HCT116 (cell line): ENCODE results near the gene EIF2A. TPM values are rescaled to one million over a fixed set of nuclear protein-coding genes. Genes with fewer than 3 reads are reported as not detected.

ENCODE experiments used
- ATAC-seq: fragments of 200-7000 bp; cut with Tn5 transposase; 2 replicates; pipeline ENCODE4 v1.9.1; 2020; ENCODE audit warnings: mild to moderate bottlenecking, moderate library complexity
- BruUV-seq: library from RNA; stranded (reverse); fragments of 400-500 nt; replicated peaks from 2 replicates; lab custom pipeline; 2021; lab: Mats Ljungman, UMichigan
- CTCF ChIA-PET: fragments of 300-600 bp; sonication (Branson Sonifier 250); formaldehyde crosslinking; loops from one replicate; lab custom pipeline; 2021; ENCODE audit warnings: antibody characterized with exemption; lab: Charles Lee
- POLR2A ChIA-PET: fragments of 300-600, 350-600 bp; sonication (Branson Sonifier 250); formaldehyde crosslinking; loops from one replicate; lab custom pipeline; 2021; ENCODE audit warnings: antibody characterized with exemption; lab: Charles Lee
- RAD21 ChIA-PET, 2 experiments: fragments of 300-600 bp; sonication (Branson Sonifier 250); formaldehyde crosslinking; loops; one replicate each; lab custom pipeline; 2023; ENCODE audit warnings: low total read pairs in 2 of 2; ENCODE audit not compliant: uncharacterized antibody in 2 of 2, unreplicated experiment in 2 of 2, low non-redundant PET in 1 of 2; lab: Charles Lee
- DNase-seq: peaks from one replicate; pipeline ENCODE4 v3.0.0-alpha.2; 2010; ENCODE audit warnings: low read depth, low spot score
- H2AFZ ChIP-seq: fragments of 200-600 bp; shearing (Covaris generic), sonication (generic); 2 replicates; pipeline ENCODE4 v1.6.1; 2017; ENCODE audit warnings: low read depth, mixed run types, mixed read lengths, antibody characterized with exemption, low read length; ENCODE audit not compliant: poor library complexity, severe bottlenecking
- H3K27ac ChIP-seq: 2 replicates; pipeline ENCODE4 v1.5.1; 2012; ENCODE audit warnings: low read depth, low read length
- H3K27me3 ChIP-seq: fragments of 200-600 bp; sonication (generic); 2 replicates; pipeline ENCODE4 v1.6.1; 2016; ENCODE audit warnings: mixed run types, low read length, mixed read lengths; ENCODE audit not compliant: insufficient read depth
- H3K36me3 ChIP-seq, 2 experiments: fragments of 200-500 bp in 1 of 2; fragments of 200-600 bp in 1 of 2; sonication (Bioruptor generic) in 1 of 2; sonication (generic) in 1 of 2; 2 replicates each; pipeline versions ENCODE4 v1.5.1 to v1.6.1; 2014 to 2016; ENCODE audit warnings: low read length in 2 of 2, inconsistent platforms in 1 of 2, mixed read lengths in 1 of 2, mixed run types in 1 of 2; ENCODE audit not compliant: insufficient read depth in 2 of 2, control insufficient read depth in 1 of 2
- H3K4me1 ChIP-seq, 2 experiments: fragments of 200-600 bp in 1 of 2; sonication (generic) in 1 of 2; 2 replicates each; pipeline versions ENCODE4 v1.5.1 to v1.6.1; 2012 to 2017; ENCODE audit warnings: low read length in 2 of 2, inconsistent platforms in 1 of 2, mild to moderate bottlenecking in 1 of 2, mixed read lengths in 1 of 2, mixed run types in 1 of 2, moderate library complexity in 1 of 2; ENCODE audit not compliant: insufficient read depth in 2 of 2, control insufficient read depth in 1 of 2
- H3K4me2 ChIP-seq: fragments of 200-600 bp; sonication (generic); 2 replicates; pipeline ENCODE4 v1.6.1; 2017; ENCODE audit warnings: mixed run types, low read length, mixed read lengths
- H3K4me3 ChIP-seq, 2 experiments: fragments of 200-600 bp in 1 of 2; sonication (generic) in 1 of 2; replicated peaks in 1 of 2; 2 replicates each; pipeline ENCODE4 v1.5.1; 2011 to 2016; ENCODE audit warnings: low read length in 2 of 2, control low read depth in 1 of 2, low read depth in 1 of 2, mild to moderate bottlenecking in 1 of 2, mixed read lengths in 1 of 2, mixed run types in 1 of 2
- H3K79me2 ChIP-seq: fragments of 200-600 bp; sonication (generic); 2 replicates; pipeline ENCODE4 v1.6.1; 2017; ENCODE audit warnings: mild to moderate bottlenecking, mixed run types, low read length, moderate library complexity, mixed read lengths; ENCODE audit not compliant: insufficient read depth
- H3K9ac ChIP-seq: fragments of 200-600 bp; sonication (generic); 2 replicates; pipeline ENCODE4 v1.6.1; 2016; ENCODE audit warnings: low read length, mixed read lengths
- H3K9me2 ChIP-seq: fragments of 200-600 bp; sonication (generic), shearing (Covaris generic); 2 replicates; pipeline ENCODE4 v1.6.1; 2017; ENCODE audit warnings: mixed run types, mild to moderate bottlenecking, moderate library complexity; ENCODE audit not compliant: insufficient read depth
- H3K9me3 ChIP-seq, 2 experiments: fragments of 200-500 bp in 1 of 2; fragments of 200-600 bp in 1 of 2; sonication (Bioruptor generic) in 1 of 2; sonication (generic) in 1 of 2; 2 replicates each; pipeline ENCODE4 v1.6.1; 2014 to 2017; ENCODE audit warnings: low read length in 2 of 2, mixed read lengths in 2 of 2, inconsistent platforms in 1 of 2, low read depth in 1 of 2, mild to moderate bottlenecking in 1 of 2, mixed run types in 1 of 2, moderate library complexity in 1 of 2; ENCODE audit not compliant: control insufficient read depth in 1 of 2, insufficient read depth in 1 of 2
- H4K20me1 ChIP-seq: fragments of 200-600 bp; sonication (generic), shearing (Covaris generic); 2 replicates; pipeline ENCODE4 v1.6.1; 2017; ENCODE audit warnings: mixed run types, mild to moderate bottlenecking, moderate library complexity; ENCODE audit not compliant: insufficient read depth
- ATF3 ChIP-seq: IDR thresholded peaks from 2 replicates; pipeline ENCODE4 v1.6.1; 2012
- CBX3 ChIP-seq: IDR thresholded peaks from 2 replicates; pipeline ENCODE4 v1.6.1; 2012; ENCODE audit warnings: low read depth
- CEBPB ChIP-seq: IDR thresholded peaks from 2 replicates; pipeline ENCODE4 v1.6.1; 2012; ENCODE audit warnings: low read depth
- EGR1 ChIP-seq: IDR thresholded peaks from 2 replicates; pipeline ENCODE4 v1.6.1; 2012; ENCODE audit warnings: low read depth
- EZH2phosphoT487 ChIP-seq: fragments of 200-600 bp; IDR thresholded peaks from 2 replicates; pipeline ENCODE4 v1.6.1; 2018; ENCODE audit warnings: antibody characterized with exemption, borderline replicate concordance
- FOSL1 ChIP-seq: IDR thresholded peaks from 2 replicates; pipeline ENCODE4 v1.6.1; 2012; ENCODE audit warnings: low read depth
- JUND ChIP-seq: IDR thresholded peaks from 2 replicates; pipeline ENCODE4 v1.6.1; 2012
- POLR2A ChIP-seq: IDR thresholded peaks from 2 replicates; pipeline ENCODE4 v1.7.0; 2011; ENCODE audit warnings: borderline replicate concordance; ENCODE audit not compliant: insufficient read depth, insufficient read length; ENCODE audit errors: extremely low read depth
- POLR2AphosphoS5 ChIP-seq: IDR thresholded peaks from 2 replicates; pipeline ENCODE4 v1.6.1; 2011; ENCODE audit warnings: mild to moderate bottlenecking, low read depth, low read length, moderate library complexity
- RAD21 ChIP-seq: IDR thresholded peaks from 2 replicates; pipeline ENCODE4 v1.6.1; 2012; ENCODE audit warnings: low read depth, mild to moderate bottlenecking
- SIN3A ChIP-seq: IDR thresholded peaks from 2 replicates; pipeline ENCODE4 v1.6.1; 2012; ENCODE audit warnings: low read depth
- SP1 ChIP-seq: IDR thresholded peaks from 2 replicates; pipeline ENCODE4 v1.6.1; 2012; ENCODE audit warnings: low read depth
- SRF ChIP-seq: IDR thresholded peaks from 2 replicates; pipeline ENCODE4 v1.6.1; 2012; ENCODE audit warnings: low read depth
- YY1 ChIP-seq: IDR thresholded peaks from 2 replicates; pipeline ENCODE4 v1.6.1; 2011; ENCODE audit warnings: low read length, low read depth, moderate library complexity, mild to moderate bottlenecking; ENCODE audit not compliant: insufficient replicate concordance; ENCODE audit errors: extremely low read depth
- ZFX ChIP-seq: fragments of 450-650 bp; IDR thresholded peaks from 2 replicates; pipeline ENCODE4 v1.6.1; 2017
- ZNF274 ChIP-seq: fragments of 200-500 bp; sonication (Bioruptor generic); IDR thresholded peaks from 2 replicates; pipeline ENCODE4 v1.6.1; 2014; ENCODE audit warnings: mild to moderate bottlenecking, low read depth, low read length, inconsistent platforms
- intact Hi-C: fragments of 100-400 bp; cut with micrococcal nuclease; formaldehyde crosslinking; loops from 2 replicates; pipeline ENCODE4 v1.10.0; 2022
- total RNA-seq: library from RNA; stranded (reverse); gene quantifications from one replicate; pipeline ENCODE4 v1.2.1, GENCODE V29; 2021; ENCODE audit not compliant: unreplicated experiment
- TF ChIP-seq, protein P1 (sequence below), 3 experiments: fragments of 200-600 bp in 1 of 3; sonication (generic) in 1 of 3; IDR thresholded peaks in 2 of 3; conservative IDR thresholded peaks in 1 of 3; 2 replicates each; pipeline ENCODE4 v1.5.1; 2012 to 2017; ENCODE audit warnings: low read depth in 2 of 3, low read length in 2 of 3, antibody characterized with exemption in 1 of 3, borderline replicate concordance in 1 of 3, control low read depth in 1 of 3, mild to moderate bottlenecking in 1 of 3, mixed read lengths in 1 of 3, mixed run types in 1 of 3, moderate library complexity in 1 of 3; ENCODE audit not compliant: insufficient read depth in 1 of 3
- TF ChIP-seq, protein P2 (sequence below): IDR thresholded peaks from 2 replicates; pipeline ENCODE4 v1.6.1; 2011; ENCODE audit warnings: mild to moderate bottlenecking, low read length, moderate library complexity; ENCODE audit not compliant: insufficient replicate concordance; ENCODE audit errors: extremely low read depth
- TF ChIP-seq, protein P3 (sequence below): IDR thresholded peaks from 2 replicates; pipeline ENCODE4 v1.6.1; 2012
- TF ChIP-seq, protein P4 (sequence below): IDR thresholded peaks from 2 replicates; pipeline ENCODE4 v1.6.1; 2012; ENCODE audit warnings: low read depth

EIF2A gene
- total RNA-seq, 1 experiment from 2014 or later, result 126 TPM

DNA sequence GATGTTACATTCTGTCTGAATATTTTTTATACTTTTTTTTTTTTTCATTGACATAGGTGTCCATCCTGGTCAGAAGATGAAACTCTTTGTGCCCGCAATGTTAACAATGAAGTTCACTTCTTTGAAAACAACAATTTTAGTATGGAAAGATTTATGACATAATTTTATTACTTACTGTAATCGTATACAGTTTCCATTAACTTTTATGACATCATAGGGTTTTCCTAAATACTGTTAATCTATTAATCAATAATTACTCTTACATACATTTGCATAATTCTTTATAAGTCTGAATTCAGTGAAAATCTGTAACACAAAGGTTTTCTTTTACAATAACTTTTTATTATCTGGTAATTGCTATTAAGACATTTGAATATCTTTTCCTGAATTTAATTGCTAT lies 17.7 kb downstream of the EIF2A start:
- DNase-seq (no peak), ATAC-seq (no peak)
- no peak overlapping the region for H3K27ac ChIP-seq
- intact Hi-C loops, result no loop called here
- H3K4me2 ChIP-seq, result no peak overlapping the region
- H3K4me3 ChIP-seq, result no peak overlapping the region
- no peaks in the 10 kb centered on the region for H3K27me3 ChIP-seq
- H3K9me3 ChIP-seq, result no peaks in the 10 kb centered on the region
- no peak overlapping the region for H3K9ac ChIP-seq
- ChIA-PET RAD21 (no interaction called here), CTCF (no interaction called here)
- peaks cover 37 to 41% of the 10 kb centered on the region in 2 experiments for H3K36me3 ChIP-seq
- H3K4me1 ChIP-seq, result no peaks in the 10 kb centered on the region
- H4K20me1 ChIP-seq, result no peaks in the 10 kb centered on the region
- H3K79me2 ChIP-seq, result peaks cover 39% of the 10 kb centered on the region
- BruUV-seq, result no TSS peak
- no peak for TF ChIP-seq CBX3
- no peak for TF ChIP-seq YY1
- TF ChIP-seq POLR2AphosphoS5, result no peak
- no peak for TF ChIP-seq JUND
- no peak for TF ChIP-seq FOSL1
- no peak for TF ChIP-seq SP1
- TF ChIP-seq RAD21, result no peak
- TF ChIP-seq POLR2A, result no peak
- no peak for TF ChIP-seq ZFX
- TF ChIP-seq EZH2phosphoT487, result no peak
- TF ChIP-seq, protein P1, sequence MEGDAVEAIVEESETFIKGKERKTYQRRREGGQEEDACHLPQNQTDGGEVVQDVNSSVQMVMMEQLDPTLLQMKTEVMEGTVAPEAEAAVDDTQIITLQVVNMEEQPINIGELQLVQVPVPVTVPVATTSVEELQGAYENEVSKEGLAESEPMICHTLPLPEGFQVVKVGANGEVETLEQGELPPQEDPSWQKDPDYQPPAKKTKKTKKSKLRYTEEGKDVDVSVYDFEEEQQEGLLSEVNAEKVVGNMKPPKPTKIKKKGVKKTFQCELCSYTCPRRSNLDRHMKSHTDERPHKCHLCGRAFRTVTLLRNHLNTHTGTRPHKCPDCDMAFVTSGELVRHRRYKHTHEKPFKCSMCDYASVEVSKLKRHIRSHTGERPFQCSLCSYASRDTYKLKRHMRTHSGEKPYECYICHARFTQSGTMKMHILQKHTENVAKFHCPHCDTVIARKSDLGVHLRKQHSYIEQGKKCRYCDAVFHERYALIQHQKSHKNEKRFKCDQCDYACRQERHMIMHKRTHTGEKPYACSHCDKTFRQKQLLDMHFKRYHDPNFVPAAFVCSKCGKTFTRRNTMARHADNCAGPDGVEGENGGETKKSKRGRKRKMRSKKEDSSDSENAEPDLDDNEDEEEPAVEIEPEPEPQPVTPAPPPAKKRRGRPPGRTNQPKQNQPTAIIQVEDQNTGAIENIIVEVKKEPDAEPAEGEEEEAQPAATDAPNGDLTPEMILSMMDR (IDR thresholded peaks at IDR 0.05 in 2 of 3, conservative IDR thresholded peaks at IDR 0.05 in 1 of 3; ENCODE audit: borderline replicate concordance in 1 of 3, insufficient read depth in 1 of 3, low read depth in 2 of 3, low read length in 2 of 3), result no peak
- TF ChIP-seq SRF, result no peak
- no peak for TF ChIP-seq ATF3
- TF ChIP-seq CEBPB, result no peak
- TF ChIP-seq, protein P2, sequence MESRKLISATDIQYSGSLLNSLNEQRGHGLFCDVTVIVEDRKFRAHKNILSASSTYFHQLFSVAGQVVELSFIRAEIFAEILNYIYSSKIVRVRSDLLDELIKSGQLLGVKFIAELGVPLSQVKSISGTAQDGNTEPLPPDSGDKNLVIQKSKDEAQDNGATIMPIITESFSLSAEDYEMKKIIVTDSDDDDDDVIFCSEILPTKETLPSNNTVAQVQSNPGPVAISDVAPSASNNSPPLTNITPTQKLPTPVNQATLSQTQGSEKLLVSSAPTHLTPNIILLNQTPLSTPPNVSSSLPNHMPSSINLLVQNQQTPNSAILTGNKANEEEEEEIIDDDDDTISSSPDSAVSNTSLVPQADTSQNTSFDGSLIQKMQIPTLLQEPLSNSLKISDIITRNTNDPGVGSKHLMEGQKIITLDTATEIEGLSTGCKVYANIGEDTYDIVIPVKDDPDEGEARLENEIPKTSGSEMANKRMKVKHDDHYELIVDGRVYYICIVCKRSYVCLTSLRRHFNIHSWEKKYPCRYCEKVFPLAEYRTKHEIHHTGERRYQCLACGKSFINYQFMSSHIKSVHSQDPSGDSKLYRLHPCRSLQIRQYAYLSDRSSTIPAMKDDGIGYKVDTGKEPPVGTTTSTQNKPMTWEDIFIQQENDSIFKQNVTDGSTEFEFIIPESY, result no peak
- TF ChIP-seq, protein P3, sequence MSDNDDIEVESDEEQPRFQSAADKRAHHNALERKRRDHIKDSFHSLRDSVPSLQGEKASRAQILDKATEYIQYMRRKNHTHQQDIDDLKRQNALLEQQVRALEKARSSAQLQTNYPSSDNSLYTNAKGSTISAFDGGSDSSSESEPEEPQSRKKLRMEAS, result no peak
- TF ChIP-seq ZNF274, result no peak
- TF ChIP-seq, protein P4, sequence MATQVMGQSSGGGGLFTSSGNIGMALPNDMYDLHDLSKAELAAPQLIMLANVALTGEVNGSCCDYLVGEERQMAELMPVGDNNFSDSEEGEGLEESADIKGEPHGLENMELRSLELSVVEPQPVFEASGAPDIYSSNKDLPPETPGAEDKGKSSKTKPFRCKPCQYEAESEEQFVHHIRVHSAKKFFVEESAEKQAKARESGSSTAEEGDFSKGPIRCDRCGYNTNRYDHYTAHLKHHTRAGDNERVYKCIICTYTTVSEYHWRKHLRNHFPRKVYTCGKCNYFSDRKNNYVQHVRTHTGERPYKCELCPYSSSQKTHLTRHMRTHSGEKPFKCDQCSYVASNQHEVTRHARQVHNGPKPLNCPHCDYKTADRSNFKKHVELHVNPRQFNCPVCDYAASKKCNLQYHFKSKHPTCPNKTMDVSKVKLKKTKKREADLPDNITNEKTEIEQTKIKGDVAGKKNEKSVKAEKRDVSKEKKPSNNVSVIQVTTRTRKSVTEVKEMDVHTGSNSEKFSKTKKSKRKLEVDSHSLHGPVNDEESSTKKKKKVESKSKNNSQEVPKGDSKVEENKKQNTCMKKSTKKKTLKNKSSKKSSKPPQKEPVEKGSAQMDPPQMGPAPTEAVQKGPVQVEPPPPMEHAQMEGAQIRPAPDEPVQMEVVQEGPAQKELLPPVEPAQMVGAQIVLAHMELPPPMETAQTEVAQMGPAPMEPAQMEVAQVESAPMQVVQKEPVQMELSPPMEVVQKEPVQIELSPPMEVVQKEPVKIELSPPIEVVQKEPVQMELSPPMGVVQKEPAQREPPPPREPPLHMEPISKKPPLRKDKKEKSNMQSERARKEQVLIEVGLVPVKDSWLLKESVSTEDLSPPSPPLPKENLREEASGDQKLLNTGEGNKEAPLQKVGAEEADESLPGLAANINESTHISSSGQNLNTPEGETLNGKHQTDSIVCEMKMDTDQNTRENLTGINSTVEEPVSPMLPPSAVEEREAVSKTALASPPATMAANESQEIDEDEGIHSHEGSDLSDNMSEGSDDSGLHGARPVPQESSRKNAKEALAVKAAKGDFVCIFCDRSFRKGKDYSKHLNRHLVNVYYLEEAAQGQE, result no peak
- TF ChIP-seq EGR1, result no peak
- no peak for TF ChIP-seq SIN3A
- TF ChIP-seq, all 23 proteins: peak for 0
- Histone ChIP-seq H2AFZ (no peak overlapping the region), H3K9me2 (no peaks in the 10 kb centered on the region)
- POLR2A ChIA-PET, result no interaction called here
